K562 (cell line): Measurements from ENCODE around the gene PLXNB2. TPM values are rescaled to one million over a fixed set of nuclear protein-coding genes. Genes with fewer than 3 reads are reported as not detected.

ENCODE experiments used
- ATAC-seq: fragments of 200-7000 bp; cut with Tn5 transposase; 3 replicates; pipeline ENCODE4 v1.9.1; 2020; ENCODE audit warnings: moderate library complexity
- BruUV-seq: library from RNA; stranded (reverse); fragments of 400-500 nt; replicated peaks from 2 replicates; lab custom pipeline; 2021; lab: Mats Ljungman, UMichigan
- CTCF ChIA-PET: fragments of 300-600 bp; formaldehyde crosslinking; extraction: SDS; loops from one replicate; lab custom pipeline; 2021; ENCODE audit warnings: low intra/inter-chr PET ratio; lab: Yijun Ruan, JAX
- POLR2A ChIA-PET: fragments of 300-600, 350-650 bp; sonication (Branson Sonifier 250); formaldehyde crosslinking; extraction: SDS; loops from one replicate; lab custom pipeline; 2021; ENCODE audit warnings: antibody characterized with exemption, inconsistent platforms; lab: Yijun Ruan, JAX
- DNase-seq, 4 experiments: peaks; one replicate each; pipeline versions ENCODE4 v3.0.0 to v3.0.0-alpha.2; 2011 to 2018; ENCODE audit warnings: low spot score in 3 of 4, mixed read lengths in 3 of 4; ENCODE audit errors: extremely low read depth in 1 of 4
- FAIRE-seq: peaks from 2 replicates; lab custom pipeline; 2011; peaks lifted over from hg19 to GRCh38; lab: Jason Lieb, UNC
- H2AFZ ChIP-seq: 2 replicates; pipeline ENCODE4 v1.6.0; 2011; ENCODE audit warnings: low read depth, low read length, control low read depth, inconsistent platforms
- H3K27ac ChIP-seq: fragments of 200-600 bp; 3 replicates; pipeline ENCODE4 v1.8.0; 2011; ENCODE audit warnings: low read depth, mild to moderate bottlenecking, control low read depth, inconsistent platforms, low read length, moderate library complexity, mixed read lengths; ENCODE audit errors: extremely low read depth
- H3K27me3 ChIP-seq, 2 experiments: fragments of 300-600 bp in 1 of 2; 2 replicates in 1 of 2; 3 replicates in 1 of 2; pipeline versions ENCODE4 v1.6.0 to v1.8.0; 2011; ENCODE audit warnings: inconsistent platforms in 2 of 2, low read length in 2 of 2, mild to moderate bottlenecking in 1 of 2, mixed read lengths in 1 of 2, moderate library complexity in 1 of 2; ENCODE audit not compliant: control insufficient read depth in 2 of 2, insufficient read depth in 2 of 2
- H3K36me3 ChIP-seq: fragments of 300-600 bp; 3 replicates; pipeline ENCODE4 v1.8.0; 2011; ENCODE audit warnings: mild to moderate bottlenecking, low read length, inconsistent platforms; ENCODE audit not compliant: control insufficient read depth, insufficient read depth
- H3K4me1 ChIP-seq, 2 experiments: fragments of 200-600 bp in 1 of 2; replicated peaks in 1 of 2; 2 replicates in 1 of 2; 3 replicates in 1 of 2; pipeline versions ENCODE4 v1.5.1 to v1.8.0; 2011; ENCODE audit warnings: inconsistent platforms in 2 of 2, low read length in 2 of 2, mild to moderate bottlenecking in 1 of 2, mixed read lengths in 1 of 2, moderate library complexity in 1 of 2; ENCODE audit not compliant: control insufficient read depth in 2 of 2, insufficient read depth in 2 of 2
- H3K4me2 ChIP-seq: 2 replicates; pipeline ENCODE4 v1.6.1; 2011; ENCODE audit warnings: low read length, control low read depth, inconsistent platforms, mixed read lengths; ENCODE audit not compliant: insufficient read depth
- H3K4me3 ChIP-seq: fragments of 200-600 bp; sonication (generic), shearing (Covaris generic); 2 replicates; pipeline ENCODE4 v1.5.1; 2016; ENCODE audit warnings: control low read depth, inconsistent platforms
- H3K79me2 ChIP-seq: fragments of 200-600 bp; 3 replicates; pipeline ENCODE4 v1.8.0; 2011; ENCODE audit warnings: low read length, inconsistent platforms; ENCODE audit not compliant: control insufficient read depth, insufficient read depth
- H3K9ac ChIP-seq, 2 experiments: 2 replicates each; pipeline versions ENCODE4 v1.6.0 to v1.6.1; 2011; ENCODE audit warnings: low read depth in 2 of 2, low read length in 2 of 2, control low read depth in 1 of 2, inconsistent platforms in 1 of 2, mild to moderate bottlenecking in 1 of 2, mixed read lengths in 1 of 2; ENCODE audit not compliant: insufficient read depth in 1 of 2
- H3K9me1 ChIP-seq: one replicate; pipeline ENCODE4 v1.6.0; 2011; ENCODE audit warnings: inconsistent platforms, mild to moderate bottlenecking, low read length, moderate library complexity; ENCODE audit not compliant: control insufficient read depth, insufficient read depth
- H3K9me3 ChIP-seq: replicated peaks from 2 replicates; pipeline ENCODE4 v1.5.1; 2011; ENCODE audit warnings: low read depth, low read length, inconsistent platforms; ENCODE audit not compliant: control insufficient read depth, insufficient read depth
- H4K20me1 ChIP-seq: replicated peaks from 2 replicates; pipeline ENCODE4 v1.6.1; 2011; ENCODE audit warnings: low read length, inconsistent platforms, mixed read lengths; ENCODE audit not compliant: control insufficient read depth, insufficient read depth
- ELF1 ChIP-seq: fragments of 200-800 bp; sonication (Bioruptor generic); IDR thresholded peaks from 2 replicates; pipeline ENCODE4 v1.6.1; 2016; ENCODE audit warnings: missing genetic modification characterization, missing compliant biosample characterization
- ELK3 ChIP-seq: fragments of 450-650 bp; formaldehyde crosslinking; IDR thresholded peaks from 2 replicates; pipeline ENCODE4 v1.4.0; 2020; ENCODE audit warnings: mild to moderate bottlenecking
- FOXP1 ChIP-seq: sonication (generic); formaldehyde crosslinking; IDR thresholded peaks from 2 replicates; pipeline ENCODE4 v1.8.0; 2022; ENCODE audit warnings: mild to moderate bottlenecking, missing genetic modification reagents
- LEF1 ChIP-seq: fragments of 450-650 bp; IDR thresholded peaks from 2 replicates; pipeline ENCODE4 v1.6.1; 2016; ENCODE audit warnings: mild to moderate bottlenecking
- MECOM ChIP-seq: fragments of 250-450 bp; sonication (Bioruptor Pico); IDR thresholded peaks from 2 replicates; pipeline ENCODE4 v1.8.0; 2022; ENCODE audit warnings: inconsistent platforms
- NRF1 ChIP-seq, 2 experiments: fragments of 450-650 bp; IDR thresholded peaks in 1 of 2; conservative IDR thresholded peaks in 1 of 2; 2 replicates each; pipeline ENCODE4 v1.6.1; 2014; ENCODE audit warnings: mild to moderate bottlenecking in 2 of 2
- SMC3 ChIP-seq: conservative IDR thresholded peaks from 2 replicates; pipeline ENCODE4 v1.6.1; 2011; ENCODE audit warnings: low read depth, low read length, improper control_type of control experiment; ENCODE audit not compliant: insufficient read depth
- SRSF9 ChIP-seq: fragments of 200-400 bp; formaldehyde crosslinking; IDR thresholded peaks from 2 replicates; pipeline ENCODE4 v1.6.1; 2017; ENCODE audit warnings: low read depth, low read length, borderline replicate concordance
- STAG1 ChIP-seq: sonication (generic); formaldehyde crosslinking; IDR thresholded peaks from 2 replicates; pipeline ENCODE4 v1.5.0; 2020; ENCODE audit warnings: missing genetic modification reagents, borderline replicate concordance
- STAT5B ChIP-seq: fragments of 250-450 bp; sonication (Bioruptor Pico); IDR thresholded peaks from 2 replicates; pipeline ENCODE4 v1.8.0; 2021; ENCODE audit warnings: mild to moderate bottlenecking, inconsistent platforms
- TAF15 ChIP-seq: fragments of 200-400 bp; formaldehyde crosslinking; IDR thresholded peaks from 2 replicates; pipeline ENCODE4 v1.6.1; 2017; ENCODE audit warnings: mild to moderate bottlenecking, low read depth, low read length, moderate library complexity
- ZNF324 ChIP-seq: fragments of 250-450 bp; sonication (Bioruptor Pico); IDR thresholded peaks from 2 replicates; pipeline ENCODE4 v1.4.0; 2020; ENCODE audit warnings: mild to moderate bottlenecking
- WGBS: fragments of 100-300 bp; shearing (Covaris generic); methylation state at CpG from one replicate; pipeline ENCODE4 v1.1.6; 2016; ENCODE audit warnings: low coverage, mixed read lengths; ENCODE audit not compliant: insufficient coverage; ENCODE audit errors: missing lambda C conversion rate; 5-methylcytosine and 5-hydroxymethylcytosine counted together
- in situ Hi-C: fragments of 300-500 bp; cut with MboI; formaldehyde crosslinking; loops from 4 replicates; pipeline ENCODE4 v1.15.0; 2018; ENCODE audit warnings: inconsistent platforms, mixed read lengths
- intact Hi-C: fragments of 100-400 bp; cut with micrococcal nuclease; formaldehyde crosslinking; loops from 2 replicates; pipeline ENCODE4 v1.14.2; 2022
- polyA plus RNA-seq, 8 experiments: library from polyadenylated mRNA; depleted of rRNA in 4 of 8; stranded (reverse) in 5 of 8; unstranded in 3 of 8; fragments of >200 nt; fragmentation: Nextera tagmentation in 2 of 8; fragmentation: Illumina TruSeq in 1 of 8; extraction: Ambion mirVana in 2 of 8; extraction: Trizol in 1 of 8; gene quantifications; 2 replicates each; pipeline versions ENCODE4 v1.2.1 to v1.2.3, GENCODE V29; 2011 to 2014; ENCODE audit warnings: inconsistent platforms in 1 of 8, missing spikeins in 1 of 8
- total RNA-seq, 7 experiments: library from RNA; depleted of rRNA in 6 of 7; stranded (reverse); fragments of >200 nt in 6 of 7; fragmentation: Illumina TruSeq in 2 of 7; extraction: Trizol in 2 of 7; gene quantifications; 2 replicates each; pipeline versions ENCODE4 v1.2.1 to v1.2.3, GENCODE V29; 2011 to 2021; ENCODE audit warnings: low replicate concordance in 1 of 7
- TF ChIP-seq, protein P1 (sequence below): fragments of 250-450 bp; sonication (Bioruptor Pico); IDR thresholded peaks from 2 replicates; pipeline ENCODE4 v1.9.0; 2021; ENCODE audit warnings: mild to moderate bottlenecking
- TF ChIP-seq, protein P2 (sequence below): fragments of 250-450 bp; sonication (Bioruptor Pico); IDR thresholded peaks from 2 replicates; pipeline ENCODE4 v1.6.1; 2021; ENCODE audit warnings: mild to moderate bottlenecking
- TF ChIP-seq, protein P3 (sequence below): sonication (generic); formaldehyde crosslinking; IDR thresholded peaks from 2 replicates; pipeline ENCODE4 v1.8.0; 2023; ENCODE audit warnings: mild to moderate bottlenecking, missing genetic modification reagents

PLXNB2 gene
- total and polyA plus RNA-seq, 9 of the 15 experiments (the other 6 are each of a cell fraction or from before 2014, with no cell fraction given) = 0.15 to 45.1 (median 13.6) TPM

DNA sequence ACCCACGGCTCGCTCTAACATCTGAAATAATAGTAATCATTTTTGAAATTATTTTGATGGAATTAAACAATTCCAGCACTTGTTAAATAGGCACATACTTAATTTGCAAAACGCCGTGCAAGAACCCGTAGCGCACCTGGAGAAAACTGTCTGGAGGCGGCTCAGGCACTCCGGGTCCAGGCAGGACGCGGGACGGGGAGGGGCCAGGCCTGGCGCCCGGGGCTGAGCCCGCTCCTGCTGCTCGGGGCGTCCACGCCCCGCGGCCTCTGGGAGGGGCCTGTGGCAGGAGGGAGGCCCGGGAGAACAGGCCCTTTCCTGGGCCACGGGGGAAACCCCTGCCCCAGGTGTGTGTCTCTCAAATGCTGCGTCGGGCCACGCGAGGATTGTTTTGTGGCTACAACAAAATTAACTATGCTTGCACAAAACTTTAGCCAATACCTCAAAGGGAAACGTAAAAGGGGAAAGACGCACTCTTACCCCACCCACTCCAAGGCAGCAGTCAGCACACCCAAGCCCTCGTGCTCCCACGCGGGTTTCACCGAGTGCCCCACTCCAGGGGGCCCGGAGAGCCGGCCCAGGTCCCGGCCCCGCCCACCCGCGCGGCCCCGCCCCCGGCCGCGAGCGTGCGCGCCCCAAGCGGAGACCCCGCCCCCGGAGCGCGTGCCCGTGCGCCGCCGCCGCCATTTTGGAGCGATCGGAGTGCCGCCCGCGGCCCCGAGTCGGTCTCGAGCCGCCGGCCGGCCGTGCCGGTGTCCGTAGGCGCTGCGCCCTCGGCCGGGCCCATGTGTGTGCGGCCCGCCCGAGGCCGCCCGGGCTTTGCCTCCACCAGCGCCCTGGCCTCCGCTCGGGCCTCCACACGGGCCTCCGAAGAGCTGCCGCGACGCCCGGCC is 35.5 kb upstream of the PLXNB2 start, which contains the start of gene PPP6R2:
Gene PPP6R2, plus strand, starts transcription at position 677 of the 890 bp plus-strand sequence. CDS start 50,582 bp downstream, outside the sequence.
- Histone ChIP-seq H3K9me1 (peaks cover 4% of the 10 kb centered on the region), H3K4me1 (peaks cover 3 to 61% of the 10 kb centered on the region in 2 experiments; a peak in 4 of 5 replicates), H3K4me2 (peak within 1 kb of the TSS; percentile 85), H3K9ac (peak within 1 kb of the TSS; percentile 80 to 96), H3K4me3 (peak within 1 kb of the TSS; percentile 77), H3K9me3 (no peaks in the 10 kb centered on the region), H3K27ac (peak within 1 kb of the TSS; percentile 86), H3K36me3 (peaks cover 17% of the 10 kb centered on the region; the same call in 2 of the 3 replicates), H3K27me3 (no peaks in the 10 kb centered on the region), H4K20me1 (peaks cover 6% of the 10 kb centered on the region; the same call in 1 of the 2 replicates), H3K79me2 (peaks cover 47% of the 10 kb centered on the region), H2AFZ (peak within 1 kb of the TSS; percentile 86)
- intact Hi-C loops (loop anchor here (1.0 to 10.0 kb wide), 3 partner anchors 68 to 198 kb away; no protein-coding TSS in a partner anchor), in situ Hi-C loops (loop anchor here (5.0 kb wide), 1 partner anchor 101 kb away; no protein-coding TSS in a partner anchor)
- WGBS = 2% methylated on average over 22 of the region's 87 CpGs
- ATAC-seq (peak; percentile 89), FAIRE-seq (no peak), DNase-seq (peak; percentile 81 to 87 (median 84))
- ChIA-PET POLR2A (interaction anchor here (0.6 to 1.0 kb wide), 4 partner anchors 14 to 231 kb away, joined by 3 to 4 read pairs (median 3); no protein-coding TSS in a partner anchor), CTCF (interaction anchor here (0.6 to 2.1 kb wide), 9 partner anchors 16 to 193 kb away, joined by 3 to 8 read pairs (median 4); partner anchors contain the start of gene DENND6B)
- TSS peak; percentile 87 for BruUV-seq
- TF ChIP-seq, protein P1, sequence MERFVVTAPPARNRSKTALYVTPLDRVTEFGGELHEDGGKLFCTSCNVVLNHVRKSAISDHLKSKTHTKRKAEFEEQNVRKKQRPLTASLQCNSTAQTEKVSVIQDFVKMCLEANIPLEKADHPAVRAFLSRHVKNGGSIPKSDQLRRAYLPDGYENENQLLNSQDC (CRISPR knock-in tag) = no peak
- TF ChIP-seq STAT5B (CRISPR knock-in tag) (no peak), ELF1 (no peak), MECOM (CRISPR knock-in tag) (no peak), LEF1 (no peak), FOXP1 (no peak), SRSF9 (no peak), NRF1 (conservative IDR thresholded peaks at IDR 0.05 in 1 of 2, IDR thresholded peaks at IDR 0.05 in 1 of 2) (peak in 1 of 2 experiments; percentile 9; a peak in 3 of 4 replicates), SMC3 (no peak), STAG1 (CRISPR knock-in tag) (no peak), ZNF324 (CRISPR knock-in tag) (no peak), ELK3 (CRISPR knock-in tag) (no peak), TAF15 (no peak)
- TF ChIP-seq, protein P2, sequence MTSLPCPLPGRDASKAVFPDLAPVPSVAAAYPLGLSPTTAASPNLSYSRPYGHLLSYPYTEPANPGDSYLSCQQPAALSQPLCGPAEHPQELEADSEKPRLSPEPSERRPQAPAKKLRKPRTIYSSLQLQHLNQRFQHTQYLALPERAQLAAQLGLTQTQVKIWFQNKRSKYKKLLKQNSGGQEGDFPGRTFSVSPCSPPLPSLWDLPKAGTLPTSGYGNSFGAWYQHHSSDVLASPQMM (CRISPR knock-in tag) = no peak
- TF ChIP-seq, protein P3, sequence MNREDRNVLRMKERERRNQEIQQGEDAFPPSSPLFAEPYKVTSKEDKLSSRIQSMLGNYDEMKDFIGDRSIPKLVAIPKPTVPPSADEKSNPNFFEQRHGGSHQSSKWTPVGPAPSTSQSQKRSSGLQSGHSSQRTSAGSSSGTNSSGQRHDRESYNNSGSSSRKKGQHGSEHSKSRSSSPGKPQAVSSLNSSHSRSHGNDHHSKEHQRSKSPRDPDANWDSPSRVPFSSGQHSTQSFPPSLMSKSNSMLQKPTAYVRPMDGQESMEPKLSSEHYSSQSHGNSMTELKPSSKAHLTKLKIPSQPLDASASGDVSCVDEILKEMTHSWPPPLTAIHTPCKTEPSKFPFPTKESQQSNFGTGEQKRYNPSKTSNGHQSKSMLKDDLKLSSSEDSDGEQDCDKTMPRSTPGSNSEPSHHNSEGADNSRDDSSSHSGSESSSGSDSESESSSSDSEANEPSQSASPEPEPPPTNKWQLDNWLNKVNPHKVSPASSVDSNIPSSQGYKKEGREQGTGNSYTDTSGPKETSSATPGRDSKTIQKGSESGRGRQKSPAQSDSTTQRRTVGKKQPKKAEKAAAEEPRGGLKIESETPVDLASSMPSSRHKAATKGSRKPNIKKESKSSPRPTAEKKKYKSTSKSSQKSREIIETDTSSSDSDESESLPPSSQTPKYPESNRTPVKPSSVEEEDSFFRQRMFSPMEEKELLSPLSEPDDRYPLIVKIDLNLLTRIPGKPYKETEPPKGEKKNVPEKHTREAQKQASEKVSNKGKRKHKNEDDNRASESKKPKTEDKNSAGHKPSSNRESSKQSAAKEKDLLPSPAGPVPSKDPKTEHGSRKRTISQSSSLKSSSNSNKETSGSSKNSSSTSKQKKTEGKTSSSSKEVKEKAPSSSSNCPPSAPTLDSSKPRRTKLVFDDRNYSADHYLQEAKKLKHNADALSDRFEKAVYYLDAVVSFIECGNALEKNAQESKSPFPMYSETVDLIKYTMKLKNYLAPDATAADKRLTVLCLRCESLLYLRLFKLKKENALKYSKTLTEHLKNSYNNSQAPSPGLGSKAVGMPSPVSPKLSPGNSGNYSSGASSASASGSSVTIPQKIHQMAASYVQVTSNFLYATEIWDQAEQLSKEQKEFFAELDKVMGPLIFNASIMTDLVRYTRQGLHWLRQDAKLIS (CRISPR knock-in tag) = no peak
